ENCODE measurements around the gene PRSS23.

PRSS23 gene

GRCh38 chr11:86792150-86792549, 8.2 kb upstream of the PRSS23 start:
- no peaks in the 10 kb centered on the region for H3F3A ChIP-seq (ENCODE audit: control insufficient read depth, insufficient read depth)
- no peak overlapping the region for H3K4me3 ChIP-seq (ENCODE audit: low read length)
- H3K9me3 ChIP-seq (ENCODE audit: control insufficient read depth, insufficient read depth, low read length): no peaks in the 10 kb centered on the region
- no peak overlapping the region for H3K27ac ChIP-seq (ENCODE audit: low read depth, low read length)
- no peaks in the 10 kb centered on the region for H4K20me1 ChIP-seq (ENCODE audit: control insufficient read depth, insufficient read depth, low read depth, low read length)
- no peak overlapping the region for H3K4me2 ChIP-seq (ENCODE audit: low read length)
- TF ChIP-seq CTCF (IDR thresholded peaks at IDR 0.05; ENCODE audit: low read depth, low read length, poor library complexity, severe bottlenecking) (no peak), EZH2phosphoT487 (IDR thresholded peaks at IDR 0.05; ENCODE audit: borderline replicate concordance, low read length) (no peak)
- no peaks in the 10 kb centered on the region for H3K4me1 ChIP-seq (ENCODE audit: control insufficient read depth, low read length)
- H3K27me3 ChIP-seq (ENCODE audit: control insufficient read depth, low read length): no peaks in the 10 kb centered on the region
- H3K79me2 ChIP-seq (ENCODE audit: control insufficient read depth, low read length): no peaks in the 10 kb centered on the region
- no peaks in the 10 kb centered on the region for H3K9me2 ChIP-seq (replicated peaks; ENCODE audit: control insufficient read depth, low read length)
- H3K36me3 ChIP-seq (ENCODE audit: control insufficient read depth, low read length): no peaks in the 10 kb centered on the region

GRCh38 chr11:86793307-86793706, 7.0 kb upstream of the PRSS23 start:
- Histone ChIP-seq H3K36me3 (ENCODE audit: control insufficient read depth, low read length) (no peaks in the 10 kb centered on the region), H3K9me2 (replicated peaks; ENCODE audit: control insufficient read depth, low read length) (no peaks in the 10 kb centered on the region), H3F3A (ENCODE audit: control insufficient read depth, insufficient read depth) (no peaks in the 10 kb centered on the region), H3K27me3 (ENCODE audit: control insufficient read depth, low read length) (no peaks in the 10 kb centered on the region), H3K4me2 (ENCODE audit: low read length) (no peak overlapping the region), H3K79me2 (ENCODE audit: control insufficient read depth, low read length) (no peaks in the 10 kb centered on the region), H3K9me3 (ENCODE audit: control insufficient read depth, insufficient read depth, low read length) (no peaks in the 10 kb centered on the region), H3K4me1 (ENCODE audit: control insufficient read depth, low read length) (no peaks in the 10 kb centered on the region), H4K20me1 (ENCODE audit: control insufficient read depth, insufficient read depth, low read depth, low read length) (no peaks in the 10 kb centered on the region), H3K27ac (ENCODE audit: low read depth, low read length) (no peak overlapping the region), H3K4me3 (ENCODE audit: low read length) (no peak overlapping the region)
- no peak for TF ChIP-seq CTCF (IDR thresholded peaks at IDR 0.05; ENCODE audit: low read depth, low read length, poor library complexity, severe bottlenecking)
- TF ChIP-seq EZH2phosphoT487 (IDR thresholded peaks at IDR 0.05; ENCODE audit: borderline replicate concordance, low read length): no peak

- no peak overlapping the region for H3K27ac ChIP-seq (ENCODE audit: low read depth, low read length)
- TF ChIP-seq CTCF (IDR thresholded peaks at IDR 0.05; ENCODE audit: low read depth, low read length, poor library complexity, severe bottlenecking) (no peak), EZH2phosphoT487 (IDR thresholded peaks at IDR 0.05; ENCODE audit: borderline replicate concordance, low read length) (no peak)
- no peaks in the 10 kb centered on the region for H3K79me2 ChIP-seq (ENCODE audit: control insufficient read depth, low read length)
- no peaks in the 10 kb centered on the region for H3K9me2 ChIP-seq (replicated peaks; ENCODE audit: control insufficient read depth, low read length)
- H3K27me3 ChIP-seq (ENCODE audit: control insufficient read depth, low read length): no peaks in the 10 kb centered on the region
- H3K4me2 ChIP-seq (ENCODE audit: low read length): no peak overlapping the region
- no peaks in the 10 kb centered on the region for H3K36me3 ChIP-seq (ENCODE audit: control insufficient read depth, low read length)
- H4K20me1 ChIP-seq (ENCODE audit: control insufficient read depth, insufficient read depth, low read depth, low read length): no peaks in the 10 kb centered on the region
- no peaks in the 10 kb centered on the region for H3K9me3 ChIP-seq (ENCODE audit: control insufficient read depth, insufficient read depth, low read length)
- no peaks in the 10 kb centered on the region for H3F3A ChIP-seq (ENCODE audit: control insufficient read depth, insufficient read depth)
- H3K4me3 ChIP-seq (ENCODE audit: low read length): no peak overlapping the region
- H3K4me1 ChIP-seq (ENCODE audit: control insufficient read depth, low read length): no peaks in the 10 kb centered on the region
These were observed 4.8 kb upstream of the PRSS23 start for GRCh38 chr11:86795511-86795910.

GRCh38 chr11:86795949-86796348, 4.4 kb upstream of the PRSS23 start:
- H3K79me2 ChIP-seq (ENCODE audit: control insufficient read depth, low read length): no peaks in the 10 kb centered on the region
- H3F3A ChIP-seq (ENCODE audit: control insufficient read depth, insufficient read depth): no peaks in the 10 kb centered on the region
- no peaks in the 10 kb centered on the region for H3K36me3 ChIP-seq (ENCODE audit: control insufficient read depth, low read length)
- H3K27me3 ChIP-seq (ENCODE audit: control insufficient read depth, low read length): no peaks in the 10 kb centered on the region
- H3K27ac ChIP-seq (ENCODE audit: low read depth, low read length): no peak overlapping the region
- H3K4me3 ChIP-seq (ENCODE audit: low read length): no peak overlapping the region
- H3K4me1 ChIP-seq (ENCODE audit: control insufficient read depth, low read length): no peaks in the 10 kb centered on the region
- H3K9me3 ChIP-seq (ENCODE audit: control insufficient read depth, insufficient read depth, low read length): no peaks in the 10 kb centered on the region
- no peaks in the 10 kb centered on the region for H3K9me2 ChIP-seq (replicated peaks; ENCODE audit: control insufficient read depth, low read length)
- no peaks in the 10 kb centered on the region for H4K20me1 ChIP-seq (ENCODE audit: control insufficient read depth, insufficient read depth, low read depth, low read length)
- H3K4me2 ChIP-seq (ENCODE audit: low read length): no peak overlapping the region
- TF ChIP-seq CTCF (IDR thresholded peaks at IDR 0.05; ENCODE audit: low read depth, low read length, poor library complexity, severe bottlenecking) (no peak), EZH2phosphoT487 (IDR thresholded peaks at IDR 0.05; ENCODE audit: borderline replicate concordance, low read length) (no peak)
